H1 (cell line): ENCODE measurements around the gene RTKN. TPM values are rescaled to one million over a fixed set of nuclear protein-coding genes. Genes with fewer than 3 reads are reported as not detected.

Experiments used
- CTCF ChIA-PET: fragments of 300-600 bp; sonication (Branson Sonifier 250); formaldehyde crosslinking; loops from one replicate; lab custom pipeline; 2021; ENCODE audit not compliant: partially characterized antibody; lab: Charles Lee
- POLR2A ChIA-PET: fragments of 300-600 bp; sonication (Branson Sonifier 250); formaldehyde crosslinking; loops from one replicate; lab custom pipeline; 2021; ENCODE audit warnings: inconsistent platforms; ENCODE audit not compliant: partially characterized antibody; lab: Charles Lee
- DNase-seq, 2 experiments: peaks; one replicate each; pipeline versions ENCODE4 v3.0.0 to v3.0.0-alpha.2; 2010 to 2022; ENCODE audit warnings: low spot score in 2 of 2, low read depth in 1 of 2, mixed read lengths in 1 of 2
- FAIRE-seq: peaks from 2 replicates; lab custom pipeline; 2011; peaks lifted over from hg19 to GRCh38; lab: Jason Lieb, UNC
- H2AFZ ChIP-seq: 2 replicates; pipeline ENCODE4 v1.8.1; 2012; ENCODE audit warnings: low read length, inconsistent platforms
- H2AK5ac ChIP-seq: 2 replicates; pipeline ENCODE4 v1.6.1; 2013; ENCODE audit warnings: low read depth, low read length
- H2BK120ac ChIP-seq: replicated peaks from 2 replicates; pipeline ENCODE3; 2013; ENCODE audit warnings: low read depth, low read length, inconsistent platforms
- H2BK12ac ChIP-seq: 2 replicates; pipeline ENCODE4 v1.6.1; 2013; ENCODE audit warnings: low read depth, low read length
- H2BK15ac ChIP-seq: 2 replicates; pipeline ENCODE4 v1.6.1; 2013; ENCODE audit warnings: low read length
- H2BK20ac ChIP-seq: 2 replicates; pipeline ENCODE4 v1.6.1; 2013; ENCODE audit warnings: low read length
- H2BK5ac ChIP-seq: 2 replicates; pipeline ENCODE4 v1.6.1; 2013; ENCODE audit warnings: low read depth, low read length
- H3K14ac ChIP-seq: 2 replicates; pipeline ENCODE4 v1.6.1; 2013; ENCODE audit warnings: inconsistent platforms; ENCODE audit not compliant: insufficient read length
- H3K18ac ChIP-seq: 2 replicates; pipeline ENCODE4 v1.6.1; 2013; ENCODE audit warnings: low read length; ENCODE audit errors: extremely low read depth
- H3K23ac ChIP-seq: 2 replicates; pipeline ENCODE4 v1.6.1; 2013; ENCODE audit warnings: inconsistent platforms; ENCODE audit not compliant: insufficient read length
- H3K23me2 ChIP-seq: 2 replicates; pipeline ENCODE4 v1.6.1; 2013; ENCODE audit warnings: low read depth, low read length
- H3K27ac ChIP-seq: 2 replicates; pipeline ENCODE4 v1.6.1; 2011; ENCODE audit warnings: low read depth, low read length, inconsistent platforms
- H3K27me3 ChIP-seq, 4 experiments: replicated peaks in 1 of 4; 1 replicate in 1 of 4; 2 replicates in 3 of 4; pipeline versions ENCODE4 v1.6.1 to v1.8.1; 2011 to 2013; ENCODE audit warnings: low read length in 3 of 4, mild to moderate bottlenecking in 3 of 4, inconsistent platforms in 2 of 4, mixed read lengths in 2 of 4, moderate library complexity in 1 of 4; ENCODE audit not compliant: control insufficient read depth in 3 of 4, insufficient read depth in 3 of 4; ENCODE audit errors: extremely low read depth in 1 of 4
- H3K36me3 ChIP-seq, 4 experiments: 2 replicates each; pipeline versions ENCODE4 v1.6.1 to v1.8.1; 2011 to 2013; ENCODE audit warnings: mild to moderate bottlenecking in 4 of 4, low read length in 3 of 4, moderate library complexity in 2 of 4, control low read depth in 1 of 4, inconsistent platforms in 1 of 4; ENCODE audit not compliant: insufficient read depth in 4 of 4, control insufficient read depth in 2 of 4
- H3K4ac ChIP-seq: replicated peaks from 2 replicates; pipeline ENCODE3; 2013; ENCODE audit warnings: low read length, low read depth, mixed read lengths, inconsistent platforms; ENCODE audit not compliant: insufficient read length
- H3K4me1 ChIP-seq, 4 experiments: replicated peaks in 1 of 4; 1 replicate in 1 of 4; 2 replicates in 3 of 4; pipeline versions ENCODE4 v1.6.1 to v1.8.1; 2011 to 2013; ENCODE audit warnings: low read length in 3 of 4, inconsistent platforms in 2 of 4, mixed read lengths in 1 of 4; ENCODE audit not compliant: insufficient read depth in 4 of 4, control insufficient read depth in 3 of 4
- H3K4me2 ChIP-seq, 2 experiments: 2 replicates each; pipeline versions ENCODE4 v1.6.1 to v1.8.1; 2011 to 2013; ENCODE audit warnings: low read depth in 2 of 2, low read length in 2 of 2, control low read depth in 1 of 2, inconsistent platforms in 1 of 2, mild to moderate bottlenecking in 1 of 2; ENCODE audit not compliant: insufficient read depth in 1 of 2
- H3K4me3 ChIP-seq, 4 experiments: fragments of 200-600, 300-600 bp in 1 of 4; sonication (generic), shearing (Covaris generic), sonication (Bioruptor Twin) in 1 of 4; 2 replicates each; pipeline versions ENCODE4 v1.5.1 to v1.8.1; 2011 to 2016; ENCODE audit warnings: low read length in 4 of 4, low read depth in 3 of 4, control low read depth in 2 of 4, inconsistent platforms in 2 of 4, mild to moderate bottlenecking in 2 of 4, mixed read lengths in 1 of 4, moderate library complexity in 1 of 4; ENCODE audit not compliant: insufficient read depth in 2 of 4; ENCODE audit errors: extremely low read depth in 1 of 4
- H3K56ac ChIP-seq: replicated peaks from 2 replicates; pipeline ENCODE3; 2013; ENCODE audit warnings: low read depth, mild to moderate bottlenecking, mixed read lengths, low read length, inconsistent platforms; ENCODE audit not compliant: insufficient read length
- H3K79me1 ChIP-seq: 2 replicates; pipeline ENCODE4 v1.6.1; 2013; ENCODE audit warnings: low read depth, low read length, control low read depth
- H3K79me2 ChIP-seq, 2 experiments: 2 replicates each; pipeline versions ENCODE4 v1.6.1 to v1.8.1; 2012 to 2013; ENCODE audit warnings: low read length in 2 of 2, mild to moderate bottlenecking in 2 of 2, inconsistent platforms in 1 of 2; ENCODE audit not compliant: insufficient read depth in 2 of 2, control insufficient read depth in 1 of 2
- H3K9ac ChIP-seq, 4 experiments: replicated peaks in 1 of 4; 1 replicate in 1 of 4; 2 replicates in 3 of 4; pipeline versions ENCODE4 v1.6.1 to v1.8.1; 2011 to 2013; ENCODE audit warnings: low read depth in 3 of 4, low read length in 3 of 4, control low read depth in 2 of 4, mild to moderate bottlenecking in 2 of 4, moderate library complexity in 2 of 4, inconsistent platforms in 1 of 4; ENCODE audit errors: extremely low read depth in 1 of 4
- H3K9me3 ChIP-seq, 2 experiments: 2 replicates each; pipeline versions ENCODE4 v1.6.1 to v1.8.1; 2012 to 2013; ENCODE audit warnings: mild to moderate bottlenecking in 2 of 2, moderate library complexity in 2 of 2, control low read depth in 1 of 2, inconsistent platforms in 1 of 2, low read depth in 1 of 2, low read length in 1 of 2, mixed read lengths in 1 of 2; ENCODE audit not compliant: insufficient read depth in 2 of 2
- H4K20me1 ChIP-seq, 2 experiments: replicated peaks in 1 of 2; 2 replicates each; pipeline versions ENCODE3 to v1.8.1; 2011 to 2013; ENCODE audit warnings: inconsistent platforms in 2 of 2, low read length in 2 of 2, mild to moderate bottlenecking in 1 of 2; ENCODE audit not compliant: insufficient read depth in 2 of 2, control insufficient read depth in 1 of 2
- H4K5ac ChIP-seq: 2 replicates; pipeline ENCODE4 v1.6.1; 2013; ENCODE audit warnings: low read length, low read depth, mixed read lengths, inconsistent platforms; ENCODE audit not compliant: insufficient read length
- H4K8ac ChIP-seq: 2 replicates; pipeline ENCODE4 v1.8.0; 2013; ENCODE audit warnings: mild to moderate bottlenecking, moderate library complexity, low read length, inconsistent platforms; ENCODE audit not compliant: insufficient read depth; ENCODE audit errors: extremely low read depth
- H4K91ac ChIP-seq: replicated peaks from 2 replicates; pipeline ENCODE3; 2013; ENCODE audit warnings: low read length, mixed read lengths, inconsistent platforms; ENCODE audit not compliant: insufficient read length
- WGBS, 2 experiments: shearing (Covaris generic) in 1 of 2; methylation state at CpG; one replicate each; pipeline versions ENCODE4 v1.1.6 to v1.1.7; 2013 to 2015; ENCODE audit warnings: low lambda C conversion rate in 2 of 2, mixed read lengths in 2 of 2, inconsistent platforms in 1 of 2, low coverage in 1 of 2, missing lambda C conversion rate in 1 of 2; ENCODE audit not compliant: insufficient replicate concordance in 2 of 2, insufficient coverage in 1 of 2, insufficient read length in 1 of 2; ENCODE audit errors: extremely low coverage in 1 of 2, missing lambda C conversion rate in 1 of 2; 5-methylcytosine and 5-hydroxymethylcytosine counted together
- polyA plus RNA-seq, 7 experiments: library from polyadenylated mRNA; depleted of rRNA in 3 of 7; stranded (reverse) in 5 of 7; unstranded in 2 of 7; fragments of >200 nt in 5 of 7; fragments of 200-250 nt in 2 of 7; gene quantifications; 1 replicate in 5 of 7; 2 replicates in 1 of 7; 4 replicates in 1 of 7; pipeline versions ENCODE4 v1.2.1 to v1.2.3, GENCODE V29; 2011 to 2013; ENCODE audit warnings: missing spikeins in 2 of 7, mixed read lengths in 2 of 7
- total RNA-seq: library from RNA; stranded (reverse); fragmentation: NEBNext Ultra II Directional; extraction: Animal tissue kit (Norgen Biotek cat#: 25700); gene quantifications from 2 replicates; pipeline ENCODE4 v1.2.1, GENCODE V29; 2021
- TF ChIP-seq, protein P1 (sequence below): IDR thresholded peaks from 2 replicates; pipeline ENCODE4 v1.6.1; 2011; ENCODE audit warnings: low read length, improper control_type of control experiment

Gene RTKN
- total and polyA plus RNA-seq, 2 of the 8 experiments (the other 6 are each of a cell fraction or from before 2014, with no cell fraction given) = 40.2 to 54.1 TPM

DNA sequence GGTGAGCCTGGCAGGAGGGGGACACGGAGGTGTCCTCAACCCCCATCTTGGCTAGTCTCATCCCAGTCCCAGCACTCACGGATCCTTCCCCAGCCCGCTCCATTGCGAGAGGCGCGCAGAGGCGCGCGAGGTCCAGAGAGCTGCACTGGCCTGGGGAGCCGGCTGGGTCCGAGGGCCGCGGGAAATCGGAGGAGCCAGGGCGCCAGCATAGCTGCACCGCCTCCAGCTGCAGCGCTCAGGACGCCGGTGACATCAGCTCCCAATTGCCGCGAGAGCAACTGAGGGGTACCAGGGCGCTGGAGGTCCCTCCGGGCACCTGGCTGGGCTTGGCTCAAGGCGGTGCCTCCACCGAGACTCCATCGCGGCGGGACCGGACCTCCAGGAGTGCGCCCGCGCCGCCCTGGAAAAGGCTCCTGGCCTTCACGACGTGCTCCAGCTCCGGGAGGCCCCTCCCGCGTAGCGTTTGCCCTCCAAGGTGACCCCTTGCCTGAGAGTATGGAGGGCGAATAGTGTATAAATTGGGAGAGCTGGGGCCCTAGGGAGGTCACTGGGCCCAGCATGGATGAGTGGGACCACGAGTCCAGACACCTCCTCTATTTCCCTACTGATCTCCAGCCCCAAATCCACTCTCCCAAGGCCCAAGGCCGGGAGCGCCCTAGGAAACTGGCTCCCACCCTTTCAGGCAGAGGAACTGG lies 5.5 kb downstream of the RTKN start:
- no peak overlapping the region for H2BK12ac ChIP-seq
- no peak overlapping the region for H4K5ac ChIP-seq
- H2BK120ac ChIP-seq = no peak overlapping the region
- TF ChIP-seq, protein P1, sequence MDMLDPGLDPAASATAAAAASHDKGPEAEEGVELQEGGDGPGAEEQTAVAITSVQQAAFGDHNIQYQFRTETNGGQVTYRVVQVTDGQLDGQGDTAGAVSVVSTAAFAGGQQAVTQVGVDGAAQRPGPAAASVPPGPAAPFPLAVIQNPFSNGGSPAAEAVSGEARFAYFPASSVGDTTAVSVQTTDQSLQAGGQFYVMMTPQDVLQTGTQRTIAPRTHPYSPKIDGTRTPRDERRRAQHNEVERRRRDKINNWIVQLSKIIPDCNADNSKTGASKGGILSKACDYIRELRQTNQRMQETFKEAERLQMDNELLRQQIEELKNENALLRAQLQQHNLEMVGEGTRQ = no peak
- H4K8ac ChIP-seq = no peak overlapping the region; the same call in 1 of the 2 replicates
- H3K4me3 ChIP-seq = no peak overlapping the region
- FAIRE-seq (no peak), DNase-seq (no peak)
- H3K18ac ChIP-seq = no peak overlapping the region
- no peak overlapping the region for H3K9ac ChIP-seq
- no peak overlapping the region for H4K91ac ChIP-seq
- no peak overlapping the region; the same call in 1 of the 2 replicates for H2BK15ac ChIP-seq
- no peaks in the 10 kb centered on the region for H3K27me3 ChIP-seq
- no peak overlapping the region for H2BK20ac ChIP-seq
- no peaks in the 10 kb centered on the region for H3K9me3 ChIP-seq
- ChIA-PET CTCF (no interaction called here), POLR2A (interaction anchor here (1.0 to 3.2 kb wide), 6 partner anchors 10 to 231 kb away, joined by 3 to 27 read pairs (median 5); partner anchors contain the start of genes C2orf81, INO80B and WDR54)
- peak overlapping the region; percentile 83; the same call in 1 of the 2 replicates for H2BK5ac ChIP-seq
- no peak overlapping the region for H3K4me2 ChIP-seq
- H3K23me2 ChIP-seq = peaks cover 3% of the 10 kb centered on the region; the same call in 1 of the 2 replicates
- 0 out of 2 replicates have a peak overlapping the region, but pooled peaks have one; percentile 4 for H3K27ac ChIP-seq
- no peak overlapping the region for H3K56ac ChIP-seq
- peaks cover 22% of the 10 kb centered on the region for H3K79me1 ChIP-seq
- H3K36me3 ChIP-seq = peaks cover 7 to 18% (median 13%) of the 10 kb centered on the region in 4 experiments
- H3K79me2 ChIP-seq = peaks cover 4 to 47% of the 10 kb centered on the region in 2 experiments; a peak in 2 of 4 replicates
- H4K20me1 ChIP-seq = peaks cover 6 to 20% of the 10 kb centered on the region in 2 experiments
- H3K14ac ChIP-seq = no peak overlapping the region
- H3K4me1 ChIP-seq = peaks cover 4 to 24% (median 16%) of the 10 kb centered on the region in 4 experiments; a peak in 6 of 7 replicates
- no peak overlapping the region for H2AK5ac ChIP-seq
- no peak overlapping the region for H3K23ac ChIP-seq
- WGBS, 2 experiments = 96% methylated on average over 37 of the region's 43 CpGs; no CpG with 5 or more reads in 1 of the 2 experiments
- no peak overlapping the region for H2AFZ ChIP-seq
- H3K4ac ChIP-seq = no peak overlapping the region
